ENCODE results near the gene SMYD3. TPM values are rescaled to one million over a fixed set of nuclear protein-coding genes. Genes with fewer than 3 reads are reported as not detected.

SMYD3 gene
- total and polyA plus RNA-seq, 9 of the 15 experiments (the other 6 are each of a cell fraction or from before 2014, with no cell fraction given), result 128 to 440 (median 197) TPM

DNA sequence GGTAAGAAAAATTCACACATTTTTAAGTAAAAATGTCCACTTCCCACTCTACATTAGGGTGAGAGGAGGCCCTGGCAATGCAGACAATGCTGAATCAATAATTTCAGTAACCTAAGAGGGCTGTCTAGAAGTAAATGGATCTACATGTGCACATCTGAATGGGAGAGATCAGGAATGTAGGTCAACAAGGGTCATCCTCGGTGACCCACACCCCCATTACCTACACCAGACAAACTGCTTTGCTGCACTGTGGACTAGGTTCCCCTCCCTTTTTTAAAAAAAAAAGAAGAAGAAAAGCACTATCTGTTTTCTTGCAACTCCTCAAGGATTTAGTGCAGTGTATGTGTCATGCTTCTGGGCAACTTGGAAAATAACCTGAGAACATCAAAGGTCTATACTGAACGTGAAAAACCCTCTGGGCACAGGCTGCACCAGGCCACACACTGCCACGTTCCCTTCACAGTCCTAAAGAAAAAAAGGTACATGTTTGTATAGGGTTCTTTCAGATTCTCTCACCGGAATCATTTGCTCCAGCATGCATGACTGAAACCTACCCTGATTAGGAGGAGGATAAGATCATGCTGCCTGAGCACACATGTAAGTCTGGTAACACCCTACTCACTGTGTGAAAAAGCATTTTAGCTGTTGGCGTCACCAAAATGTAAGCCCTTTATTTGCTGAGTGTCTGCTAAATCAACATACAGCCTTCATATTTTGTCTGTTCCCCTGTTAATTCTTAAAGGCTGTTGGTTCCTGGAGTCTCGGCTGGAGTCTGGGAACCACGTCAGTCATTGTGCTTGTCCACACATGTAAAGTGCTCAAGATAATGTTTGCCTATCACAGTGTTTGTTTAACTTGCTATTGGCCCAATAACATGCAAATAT lies 341.0 kb downstream of the SMYD3 start (continued):
- TF ChIP-seq, protein P1, sequence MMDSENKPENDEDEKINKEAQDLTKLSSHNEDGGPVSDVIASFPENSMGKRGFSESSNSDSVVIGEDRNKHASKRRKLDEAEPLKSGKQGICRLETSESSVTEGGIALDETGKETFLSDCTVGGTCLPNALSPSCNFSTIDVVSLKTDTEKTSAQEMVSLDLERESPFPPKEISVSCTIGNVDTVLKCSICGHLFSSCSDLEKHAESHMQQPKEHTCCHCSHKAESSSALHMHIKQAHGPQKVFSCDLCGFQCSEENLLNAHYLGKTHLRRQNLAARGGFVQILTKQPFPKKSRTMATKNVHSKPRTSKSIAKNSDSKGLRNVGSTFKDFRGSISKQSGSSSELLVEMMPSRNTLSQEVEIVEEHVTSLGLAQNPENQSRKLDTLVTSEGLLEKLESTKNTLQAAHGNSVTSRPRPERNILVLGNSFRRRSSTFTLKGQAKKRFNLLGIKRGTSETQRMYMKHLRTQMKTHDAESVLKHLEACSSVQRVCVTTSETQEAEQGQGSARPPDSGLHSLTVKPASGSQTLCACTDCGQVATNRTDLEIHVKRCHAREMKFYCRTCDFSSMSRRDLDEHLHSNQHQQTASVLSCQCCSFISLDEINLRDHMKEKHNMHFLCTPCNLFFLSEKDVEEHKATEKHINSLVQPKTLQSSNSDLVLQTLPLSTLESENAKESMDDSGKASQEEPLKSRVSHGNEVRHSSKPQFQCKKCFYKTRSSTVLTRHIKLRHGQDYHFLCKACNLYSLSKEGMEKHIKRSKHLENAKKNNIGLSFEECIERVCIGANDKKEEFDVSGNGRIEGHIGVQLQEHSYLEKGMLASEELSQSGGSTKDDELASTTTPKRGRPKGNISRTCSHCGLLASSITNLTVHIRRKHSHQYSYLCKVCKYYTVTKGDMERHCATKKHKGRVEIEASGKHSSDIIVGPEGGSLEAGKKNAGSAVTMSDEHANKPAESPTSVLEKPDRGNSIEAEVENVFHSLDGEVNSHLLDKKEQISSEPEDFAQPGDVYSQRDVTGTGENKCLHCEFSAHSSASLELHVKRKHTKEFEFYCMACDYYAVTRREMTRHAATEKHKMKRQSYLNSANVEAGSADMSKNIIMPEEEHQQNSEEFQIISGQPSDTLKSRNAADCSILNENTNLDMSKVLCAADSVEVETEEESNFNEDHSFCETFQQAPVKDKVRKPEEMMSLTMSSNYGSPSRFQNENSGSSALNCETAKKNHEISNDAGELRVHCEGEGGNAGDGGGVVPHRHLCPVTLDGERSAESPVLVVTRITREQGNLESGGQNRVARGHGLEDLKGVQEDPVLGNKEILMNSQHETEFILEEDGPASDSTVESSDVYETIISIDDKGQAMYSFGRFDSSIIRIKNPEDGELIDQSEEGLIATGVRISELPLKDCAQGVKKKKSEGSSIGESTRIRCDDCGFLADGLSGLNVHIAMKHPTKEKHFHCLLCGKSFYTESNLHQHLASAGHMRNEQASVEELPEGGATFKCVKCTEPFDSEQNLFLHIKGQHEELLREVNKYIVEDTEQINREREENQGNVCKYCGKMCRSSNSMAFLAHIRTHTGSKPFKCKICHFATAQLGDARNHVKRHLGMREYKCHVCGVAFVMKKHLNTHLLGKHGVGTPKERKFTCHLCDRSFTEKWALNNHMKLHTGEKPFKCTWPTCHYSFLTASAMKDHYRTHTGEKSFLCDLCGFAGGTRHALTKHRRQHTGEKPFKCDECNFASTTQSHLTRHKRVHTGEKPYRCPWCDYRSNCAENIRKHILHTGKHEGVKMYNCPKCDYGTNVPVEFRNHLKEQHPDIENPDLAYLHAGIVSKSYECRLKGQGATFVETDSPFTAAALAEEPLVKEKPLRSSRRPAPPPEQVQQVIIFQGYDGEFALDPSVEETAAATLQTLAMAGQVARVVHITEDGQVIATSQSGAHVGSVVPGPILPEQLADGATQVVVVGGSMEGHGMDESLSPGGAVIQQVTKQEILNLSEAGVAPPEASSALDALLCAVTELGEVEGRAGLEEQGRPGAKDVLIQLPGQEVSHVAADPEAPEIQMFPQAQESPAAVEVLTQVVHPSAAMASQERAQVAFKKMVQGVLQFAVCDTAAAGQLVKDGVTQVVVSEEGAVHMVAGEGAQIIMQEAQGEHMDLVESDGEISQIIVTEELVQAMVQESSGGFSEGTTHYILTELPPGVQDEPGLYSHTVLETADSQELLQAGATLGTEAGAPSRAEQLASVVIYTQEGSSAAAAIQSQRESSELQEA (IDR thresholded peaks at IDR 0.05; ENCODE audit: low read depth), result no peak
- TF ChIP-seq TSC22D4 (tag; IDR thresholded peaks at IDR 0.05), result no peak
- no peak for TF ChIP-seq IFI16 (CRISPR knock-in tag; IDR thresholded peaks at IDR 0.05)
- TF ChIP-seq TRIM25 (IDR thresholded peaks at IDR 0.05; ENCODE audit: borderline replicate concordance), result no peak

Measured in K562 (cell line).